Duodenal mucosa (tissue), 2 donors: ENCODE measurements around the gene SCARB1.

ENCODE experiments used
- H3K27ac ChIP-seq: one replicate; pipeline ENCODE4 v1.7.0; 2013; ENCODE audit warnings: low read depth, low read length
- H3K27me3 ChIP-seq, 2 donors: one replicate each; pipeline ENCODE4 v1.7.0; 2013; ENCODE audit warnings: low read length in 2 of 2, control low read depth in 1 of 2; ENCODE audit not compliant: insufficient read depth in 2 of 2, control insufficient read depth in 1 of 2
- H3K36me3 ChIP-seq, 2 donors: one replicate each; pipeline ENCODE4 v1.7.0; 2013; ENCODE audit warnings: low read length in 2 of 2, control low read depth in 1 of 2; ENCODE audit not compliant: insufficient read depth in 2 of 2, control insufficient read depth in 1 of 2
- H3K4me1 ChIP-seq, 2 donors: one replicate each; pipeline ENCODE4 v1.7.0; 2013; ENCODE audit warnings: low read length in 2 of 2, control low read depth in 1 of 2; ENCODE audit not compliant: insufficient read depth in 2 of 2, control insufficient read depth in 1 of 2
- H3K4me3 ChIP-seq, 2 donors: one replicate each; pipeline ENCODE4 v1.7.0; 2013; ENCODE audit warnings: low read length in 2 of 2, low read depth in 1 of 2
- H3K9ac ChIP-seq, 2 donors: one replicate each; pipeline ENCODE4 v1.7.0; 2013; ENCODE audit warnings: low read length in 2 of 2, low read depth in 1 of 2
- H3K9me3 ChIP-seq, 2 donors: one replicate each; pipeline ENCODE4 v1.7.0; 2013; ENCODE audit warnings: low read length in 2 of 2, control low read depth in 1 of 2; ENCODE audit not compliant: control insufficient read depth in 1 of 2

The SCARB1 gene

DNA sequence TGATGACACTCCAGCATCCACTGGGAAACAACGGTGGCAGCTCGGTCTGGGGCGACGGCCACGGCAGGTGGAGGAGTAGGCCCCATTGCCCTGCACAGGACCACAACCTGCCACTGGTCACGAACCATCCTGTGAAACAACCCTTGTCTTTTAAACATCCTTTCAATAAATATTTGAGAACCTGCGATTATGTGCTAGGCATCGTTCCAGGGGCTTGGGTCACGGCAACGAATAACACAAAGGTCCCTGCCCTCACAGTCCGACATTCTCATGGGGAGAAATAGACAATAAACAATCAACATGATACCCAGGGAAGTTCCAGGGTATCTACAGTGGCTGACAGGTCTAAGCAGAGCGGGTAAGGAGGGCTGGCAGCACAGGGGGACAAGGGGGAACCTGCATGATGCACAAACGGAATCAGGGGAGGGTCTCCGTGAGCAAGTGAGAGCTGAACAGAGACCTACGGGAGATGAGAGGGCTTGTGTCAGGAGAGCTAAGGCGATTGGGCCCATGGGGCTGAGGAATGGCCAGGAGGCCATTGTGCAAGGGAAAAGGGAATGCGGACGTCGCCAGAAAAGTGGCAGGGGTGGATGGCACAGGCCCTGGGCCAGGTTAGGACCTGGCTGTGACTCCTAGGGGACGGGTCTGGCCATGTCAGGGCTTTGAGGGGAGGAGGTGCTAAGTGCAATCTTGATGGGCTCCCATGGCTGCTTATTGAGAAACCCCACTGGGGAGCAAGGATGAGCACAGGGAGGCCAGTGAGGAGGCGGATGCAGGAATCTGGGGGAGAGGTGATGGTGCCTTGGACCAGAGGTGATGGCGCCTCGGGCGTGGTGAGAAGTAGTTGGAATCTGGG is 9.7 kb downstream of the SCARB1 start:
- Histone ChIP-seq H3K4me1 (peaks cover 33 to 38% of the 10 kb centered on the region in 2 donors), H3K36me3 (peaks cover 0 to 3% of the 10 kb centered on the region in 2 donors), H3K9ac (no peak overlapping the region), H3K27ac (no peak overlapping the region), H3K27me3 (no peaks in the 10 kb centered on the region), H3K9me3 (no peaks in the 10 kb centered on the region), H3K4me3 (no peak overlapping the region)

DNA sequence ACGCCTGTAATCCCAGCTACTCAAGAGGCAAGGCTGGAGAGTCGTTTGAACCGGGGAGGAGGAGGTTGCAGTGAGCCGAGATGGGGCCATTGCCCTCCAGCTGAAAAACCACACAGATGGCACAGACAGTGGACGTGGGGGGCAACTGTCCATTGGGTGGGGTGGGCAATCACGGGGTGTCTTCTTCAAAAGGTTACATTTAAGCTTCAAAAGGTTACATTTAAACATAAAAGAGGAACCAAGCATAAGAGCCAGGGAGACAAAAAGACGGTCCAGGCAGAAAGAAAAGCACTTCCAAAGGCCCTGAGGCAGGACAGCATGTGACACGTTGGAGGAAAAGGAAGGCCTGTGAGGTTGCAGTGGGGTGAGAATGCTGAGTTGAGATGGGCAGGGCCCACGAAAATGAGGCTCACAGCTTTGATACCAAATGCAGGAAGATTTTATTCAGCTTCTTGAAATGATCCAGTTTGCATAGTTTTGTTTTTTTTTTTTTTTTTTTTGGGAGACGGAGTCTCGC is 10.7 kb downstream of the SCARB1 start:
- Histone ChIP-seq H3K27me3 (no peaks in the 10 kb centered on the region), H3K36me3 (peaks cover 0 to 3% of the 10 kb centered on the region in 2 donors), H3K9ac (no peak overlapping the region), H3K9me3 (no peaks in the 10 kb centered on the region), H3K27ac (peak overlapping the region; percentile 27), H3K4me1 (peaks cover 33 to 38% of the 10 kb centered on the region in 2 donors), H3K4me3 (no peak overlapping the region)

- Histone ChIP-seq H3K9me3 (no peaks in the 10 kb centered on the region), H3K36me3 (peaks cover 0 to 3% of the 10 kb centered on the region in 2 donors), H3K27ac (peak overlapping the region; percentile 27), H3K27me3 (no peaks in the 10 kb centered on the region), H3K4me3 (peak overlapping the region in 1 of 2 donors; percentile 36), H3K9ac (peak overlapping the region; percentile 21 to 63), H3K4me1 (peaks cover 33 to 38% of the 10 kb centered on the region in 2 donors)
Measured at GRCh38 chr12:124852329-124852831, 11.3 kb downstream of the SCARB1 start.

GRCh38 chr12:124851342-124851741 is 12.3 kb downstream of the SCARB1 start:
- Histone ChIP-seq H3K4me3 (peak overlapping the region in 1 of 2 donors; percentile 12), H3K27ac (peak overlapping the region; percentile 1), H3K36me3 (peaks cover 0 to 3% of the 10 kb centered on the region in 2 donors), H3K4me1 (peaks cover 36 to 40% of the 10 kb centered on the region in 2 donors), H3K9ac (no peak overlapping the region), H3K27me3 (no peaks in the 10 kb centered on the region), H3K9me3 (no peaks in the 10 kb centered on the region)

DNA sequence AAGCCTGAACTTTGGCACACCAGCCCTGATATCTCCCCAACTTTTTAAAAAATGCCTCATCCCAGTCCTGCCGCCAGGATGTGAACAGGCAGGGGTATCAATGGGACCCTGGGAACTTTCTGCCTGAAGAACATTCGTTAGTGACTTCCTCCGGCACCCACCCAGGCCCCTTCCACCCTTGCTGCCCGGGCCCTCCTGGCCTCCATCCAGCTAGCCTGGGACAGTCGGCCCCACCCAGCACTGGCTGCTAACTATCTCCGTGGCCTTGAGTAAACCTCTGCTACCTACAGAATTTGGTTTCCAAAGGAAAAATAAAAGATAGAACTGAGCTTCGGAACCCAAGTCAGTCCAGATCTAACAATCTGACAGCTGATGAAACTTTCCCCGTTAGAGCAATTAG is 14.3 kb downstream of the SCARB1 start:
- no peak overlapping the region for H3K9ac ChIP-seq
- peaks cover 26 to 31% of the 10 kb centered on the region in 2 donors for H3K4me1 ChIP-seq
- no peaks in the 10 kb centered on the region for H3K9me3 ChIP-seq
- no peaks in the 10 kb centered on the region for H3K36me3 ChIP-seq
- H3K4me3 ChIP-seq: no peak overlapping the region
- no peak overlapping the region for H3K27ac ChIP-seq
- H3K27me3 ChIP-seq: no peaks in the 10 kb centered on the region

DNA sequence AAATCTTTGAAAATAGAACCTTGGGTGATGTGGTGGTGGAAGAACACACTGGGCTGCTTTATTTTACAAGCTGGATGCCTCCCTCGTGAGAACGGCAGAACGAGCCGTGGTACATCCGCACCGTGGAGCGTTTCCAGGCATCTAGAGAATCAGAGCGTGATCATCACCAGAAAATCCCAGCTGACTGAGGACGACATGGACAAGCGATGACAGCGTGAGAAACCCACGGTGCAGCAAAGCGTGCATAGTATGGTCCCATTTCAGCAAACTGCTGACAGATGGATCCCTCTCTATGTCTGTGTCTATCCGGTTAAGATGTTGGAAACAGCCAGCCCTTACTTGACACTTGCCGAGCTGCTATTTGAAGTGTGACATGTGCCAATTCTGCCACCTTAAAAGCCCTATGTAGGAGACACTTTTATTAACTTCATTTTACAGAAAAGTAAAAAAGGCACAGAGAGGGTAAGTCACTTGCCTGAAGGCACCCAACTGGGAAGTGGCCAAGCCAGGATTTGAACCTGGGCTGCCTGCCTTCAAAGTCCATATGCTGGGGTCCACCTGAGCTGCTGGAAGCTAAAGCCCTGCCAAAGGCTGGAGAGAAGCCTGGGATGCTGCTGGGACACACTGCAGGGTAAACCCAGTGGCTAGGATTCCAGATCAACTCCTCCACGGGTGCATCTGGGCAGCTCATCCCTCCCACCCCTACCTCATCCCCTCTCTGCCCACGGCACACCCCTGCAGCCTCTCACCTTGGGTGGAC is 14.9 kb downstream of the SCARB1 start:
- Histone ChIP-seq H3K36me3 (no peaks in the 10 kb centered on the region), H3K27ac (no peak overlapping the region), H3K9ac (no peak overlapping the region), H3K27me3 (no peaks in the 10 kb centered on the region), H3K9me3 (no peaks in the 10 kb centered on the region), H3K4me3 (no peak overlapping the region), H3K4me1 (peaks cover 26 to 31% of the 10 kb centered on the region in 2 donors)

GRCh38 chr12:124847113-124848074 is 16.3 kb downstream of the SCARB1 start:
- Histone ChIP-seq H3K4me1 (peaks cover 28 to 30% of the 10 kb centered on the region in 2 donors), H3K27ac (no peak overlapping the region), H3K27me3 (no peaks in the 10 kb centered on the region), H3K4me3 (no peak overlapping the region), H3K9me3 (no peaks in the 10 kb centered on the region), H3K36me3 (no peaks in the 10 kb centered on the region), H3K9ac (no peak overlapping the region)

DNA sequence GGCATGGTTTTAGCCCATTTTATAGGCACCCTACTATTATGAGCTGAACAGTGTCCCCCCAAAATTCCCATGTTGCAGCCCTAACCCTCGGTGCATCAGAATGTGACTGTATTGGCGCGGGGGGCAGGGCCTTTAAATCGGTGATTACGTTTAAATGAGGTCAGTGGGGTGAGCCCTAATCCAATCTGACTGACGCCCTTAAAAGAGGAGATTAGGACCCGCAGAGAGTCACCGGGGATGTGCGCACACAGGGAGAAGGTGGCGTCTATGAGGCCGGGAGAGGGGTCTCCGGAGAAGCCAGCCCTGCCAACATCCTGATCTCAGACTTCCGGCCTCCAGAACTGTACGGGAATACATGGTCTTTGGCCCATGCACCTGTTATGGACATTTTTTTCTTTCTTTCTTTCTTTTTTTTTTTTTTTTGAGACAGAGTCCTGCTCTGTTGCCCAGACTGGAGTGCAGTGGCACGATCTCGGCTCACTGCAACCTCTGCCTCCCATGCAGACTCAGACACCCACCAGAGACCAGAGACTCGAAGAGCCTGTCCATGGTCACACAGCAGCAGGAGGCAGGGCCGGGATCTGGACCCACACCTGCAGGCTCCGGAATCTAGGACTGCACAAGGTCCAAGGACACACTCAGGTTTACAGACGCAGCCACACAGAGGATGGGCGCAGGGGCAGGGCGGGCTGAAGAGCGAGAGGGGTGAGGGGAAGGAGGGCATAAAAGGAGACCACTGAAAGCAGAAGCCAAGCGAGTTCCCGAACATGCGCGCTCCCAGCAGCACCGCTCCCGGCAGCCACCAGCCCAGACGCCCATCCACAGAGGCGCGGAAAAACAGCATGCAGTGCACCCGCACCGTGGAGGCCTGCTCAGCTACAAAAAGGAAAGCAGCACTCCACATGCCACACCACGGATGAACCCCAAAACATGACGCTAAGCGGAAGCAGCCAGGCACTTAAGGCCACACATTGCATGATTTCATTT is 19.0 kb downstream of the SCARB1 start:
- no peaks in the 10 kb centered on the region for H3K27me3 ChIP-seq
- H3K4me1 ChIP-seq: peaks cover 24 to 25% of the 10 kb centered on the region in 2 donors
- H3K36me3 ChIP-seq: no peaks in the 10 kb centered on the region
- H3K9ac ChIP-seq: no peak overlapping the region
- no peak overlapping the region for H3K4me3 ChIP-seq
- no peaks in the 10 kb centered on the region for H3K9me3 ChIP-seq
- no peak overlapping the region for H3K27ac ChIP-seq
